Left forelimb (tissue), 1 donor: ENCODE data around the gene CIITA.
"Not testable (repeated sequence)": the region's sequence is repeated elsewhere in the genome, so short reads cannot be mapped to it uniquely, and the experiment has no call there.

ENCODE experiments used
- DNase-seq: peaks from one replicate; pipeline ENCODE4 v3.0.0-alpha.2; 2018; ENCODE audit warnings: low spot score

Gene CIITA

DNA sequence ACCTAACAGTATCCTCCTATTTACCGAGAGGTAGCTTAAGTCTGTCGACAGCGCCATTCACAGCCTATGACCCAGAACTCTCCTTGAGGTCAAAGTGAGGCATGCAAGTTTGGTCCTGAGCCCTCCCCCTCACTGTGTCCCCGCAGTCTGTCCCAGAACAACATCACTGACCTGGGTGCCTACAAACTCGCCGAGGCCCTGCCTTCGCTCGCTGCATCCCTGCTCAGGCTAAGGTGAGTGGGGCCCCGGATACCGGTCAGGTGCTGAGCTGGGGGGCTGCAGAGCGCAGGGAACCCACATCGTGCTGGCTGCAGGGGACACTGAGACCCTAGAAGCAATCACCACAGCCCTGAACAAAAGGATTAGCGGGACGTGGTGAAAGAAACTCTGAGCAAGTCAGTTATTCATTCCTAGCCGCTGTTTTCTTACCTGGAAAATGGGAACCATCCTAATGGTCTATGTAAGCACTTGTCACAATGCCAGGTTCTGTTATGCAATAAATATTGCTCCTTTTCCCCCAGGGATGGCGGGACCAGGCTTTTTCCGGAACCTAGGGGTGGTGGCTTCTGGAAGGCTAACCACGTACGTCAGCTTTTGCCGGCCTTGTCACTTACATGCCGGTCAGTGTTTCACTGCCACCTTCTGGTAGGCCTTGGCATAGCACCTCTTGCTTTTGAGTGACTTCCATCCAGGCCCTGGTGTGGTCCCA lies 41.4 kb downstream of the CIITA start:
- peak; percentile 91 for DNase-seq

DNA sequence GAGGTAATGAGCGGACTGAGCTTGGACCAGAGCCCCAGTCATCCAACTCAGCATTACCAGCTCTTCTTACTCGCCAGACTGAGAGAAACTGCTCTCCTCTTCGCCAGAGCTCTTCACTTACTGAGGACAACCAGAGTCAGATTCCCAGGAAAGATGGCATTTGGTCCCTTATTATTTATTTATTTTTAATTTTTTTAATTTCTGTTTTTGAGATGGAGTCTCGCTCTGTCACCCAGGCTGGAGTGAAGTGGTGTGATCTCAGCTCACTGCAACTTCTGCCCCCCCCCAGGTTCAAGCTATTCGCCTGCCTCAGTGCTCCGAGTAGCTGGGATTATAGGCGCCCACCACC lies 42.0 kb downstream of the CIITA start:
- DNase-seq, result no peak

DNA sequence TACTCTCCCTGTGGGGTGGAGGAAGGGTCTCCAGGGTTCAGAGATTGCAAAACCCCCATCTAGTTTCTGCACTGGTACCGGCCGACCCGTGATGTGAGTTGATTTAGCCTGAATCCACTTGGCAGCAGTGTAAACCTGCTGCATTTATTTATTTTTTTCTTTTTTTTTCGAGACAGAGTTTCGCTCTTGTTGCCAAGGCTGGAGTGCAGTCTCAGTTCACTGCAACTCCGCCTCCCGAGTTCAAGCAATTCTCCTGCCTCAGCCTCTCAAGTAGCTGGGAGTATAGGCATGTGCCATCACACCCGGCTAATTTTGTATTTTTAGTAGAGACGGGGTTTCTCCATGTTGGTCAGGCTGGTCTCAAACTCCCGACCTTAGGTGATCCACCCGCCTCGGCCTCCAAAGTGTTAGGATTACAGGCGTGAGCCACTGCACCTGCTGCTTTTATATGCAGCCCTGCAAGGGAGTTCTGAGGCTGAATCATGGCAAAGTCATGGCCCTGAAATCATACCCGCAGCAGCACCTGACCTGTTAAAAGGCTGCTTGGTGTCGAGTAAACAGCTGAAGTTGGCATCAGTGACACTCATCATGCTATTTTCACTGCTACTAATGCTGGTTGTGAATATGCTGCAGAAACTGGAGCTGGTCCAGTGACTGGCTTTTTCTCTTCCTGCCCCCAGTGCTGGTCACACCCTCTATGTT lies 43.9 kb downstream of the CIITA start:
- DNase-seq, result no peak

DNA sequence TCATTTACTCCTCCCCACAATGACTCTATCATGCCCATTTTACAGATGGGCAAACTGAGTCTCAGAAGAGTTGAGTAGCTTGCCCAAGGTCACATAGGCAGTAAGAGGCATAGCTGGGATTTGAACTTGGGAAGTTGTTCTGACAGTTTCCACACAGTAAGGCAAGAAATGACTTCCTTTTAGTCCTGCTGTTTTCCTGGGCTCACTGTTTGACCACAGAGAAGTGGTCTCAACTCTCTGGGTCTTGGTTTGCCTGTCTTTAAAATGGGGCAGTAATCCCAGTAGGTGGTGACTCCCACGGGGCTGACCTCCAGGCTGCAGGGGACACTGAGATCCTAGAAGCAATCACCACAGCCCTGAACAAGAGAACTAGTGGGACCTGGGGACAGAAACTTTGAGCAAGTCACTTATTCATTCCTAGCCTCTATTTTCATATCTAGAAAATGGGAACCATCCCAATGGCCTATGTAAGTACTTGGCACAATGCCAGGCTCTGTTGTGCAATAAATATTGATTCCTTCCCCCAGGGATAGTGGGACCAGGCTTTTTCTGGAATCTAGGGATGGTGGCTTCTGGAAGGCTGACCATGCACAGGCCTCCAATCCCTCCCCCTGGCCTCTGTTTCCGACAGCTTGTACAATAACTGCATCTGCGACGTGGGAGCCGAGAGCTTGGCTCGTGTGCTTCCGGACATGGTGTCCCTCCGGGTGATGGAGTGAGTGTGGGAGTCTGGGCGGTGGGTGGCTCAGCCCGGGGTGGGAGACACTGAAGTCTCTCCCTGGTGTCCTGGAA lies 44.7 kb downstream of the CIITA start:
- no peak for DNase-seq

DNA sequence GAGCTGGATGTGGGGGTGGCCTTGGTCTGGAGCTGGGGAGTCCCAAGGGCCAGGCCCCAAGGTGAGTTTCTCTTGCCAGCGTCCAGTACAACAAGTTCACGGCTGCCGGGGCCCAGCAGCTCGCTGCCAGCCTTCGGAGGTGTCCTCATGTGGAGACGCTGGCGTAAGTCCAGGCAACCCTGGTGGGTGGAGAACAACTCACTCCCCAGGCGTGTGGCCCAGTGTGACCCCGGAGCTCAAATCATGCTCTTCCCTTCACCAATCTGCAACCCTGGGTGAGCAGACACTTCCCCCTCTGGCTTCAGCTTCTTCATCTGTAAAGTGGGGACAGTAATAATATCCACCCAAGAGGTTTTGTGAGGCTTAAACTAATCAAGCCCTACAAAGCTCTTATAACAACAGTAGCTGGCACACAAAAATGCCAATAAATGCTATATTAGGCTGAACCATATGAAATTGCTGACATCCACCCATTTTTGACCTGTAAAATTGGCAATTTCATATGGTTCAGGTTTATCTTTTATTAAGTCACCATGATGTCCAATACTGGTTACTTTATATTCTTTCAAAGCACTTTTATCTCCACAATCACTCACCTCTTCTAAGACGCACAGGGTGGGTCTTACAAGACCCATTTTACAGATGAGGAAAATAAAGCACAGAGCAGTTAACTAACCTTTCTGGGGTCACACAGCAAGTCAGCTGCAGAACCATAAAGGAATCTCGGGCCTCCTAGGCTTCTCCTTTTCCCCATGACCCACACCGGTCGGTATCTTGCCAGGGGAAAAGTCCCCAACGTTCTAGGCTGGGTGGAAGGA lies 45.5 kb downstream of the CIITA start:
- no peak for DNase-seq

DNA sequence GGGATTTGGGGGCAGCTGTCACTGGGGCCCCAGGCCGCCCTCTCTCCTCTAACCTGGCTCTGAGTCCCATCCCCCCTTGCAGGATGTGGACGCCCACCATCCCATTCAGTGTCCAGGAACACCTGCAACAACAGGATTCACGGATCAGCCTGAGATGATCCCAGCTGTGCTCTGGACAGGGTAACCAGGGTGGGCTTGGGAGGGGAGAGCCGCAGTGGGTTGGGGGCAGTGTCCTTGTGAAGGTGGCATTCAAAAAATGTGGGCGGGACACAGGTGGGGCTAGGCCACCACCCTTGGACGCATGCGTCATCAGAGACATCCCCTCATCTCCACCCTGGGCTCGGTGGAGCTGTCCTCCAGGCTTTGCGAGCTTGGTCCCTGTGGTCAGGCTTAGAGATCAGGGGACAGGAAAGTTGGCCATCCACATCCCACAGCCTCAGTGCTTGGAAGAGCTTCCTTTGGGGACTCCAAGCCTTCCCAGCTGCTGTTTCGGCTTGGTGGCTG lies 46.2 kb downstream of the CIITA start:
- no peak for DNase-seq

DNA sequence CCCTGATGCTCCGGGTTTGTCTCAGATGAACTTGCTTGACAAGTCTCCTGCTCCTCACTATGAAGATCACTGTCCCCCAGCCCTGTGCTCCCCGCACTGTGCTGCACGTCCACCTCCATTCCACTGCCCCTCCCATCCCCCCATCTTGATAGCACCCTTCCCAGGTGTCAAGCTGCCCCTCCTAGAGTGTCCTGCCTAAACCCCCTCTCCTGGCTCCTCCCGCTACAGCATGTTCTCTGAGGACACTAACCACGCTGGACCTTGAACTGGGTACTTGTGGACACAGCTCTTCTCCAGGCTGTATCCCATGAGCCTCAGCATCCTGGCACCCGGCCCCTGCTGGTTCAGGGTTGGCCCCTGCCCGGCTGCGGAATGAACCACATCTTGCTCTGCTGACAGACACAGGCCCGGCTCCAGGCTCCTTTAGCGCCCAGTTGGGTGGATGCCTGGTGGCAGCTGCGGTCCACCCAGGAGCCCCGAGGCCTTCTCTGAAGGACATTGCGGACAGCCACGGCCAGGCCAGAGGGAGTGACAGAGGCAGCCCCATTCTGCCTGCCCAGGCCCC lies 46.7 kb downstream of the CIITA start:
- no peak for DNase-seq

DNA sequence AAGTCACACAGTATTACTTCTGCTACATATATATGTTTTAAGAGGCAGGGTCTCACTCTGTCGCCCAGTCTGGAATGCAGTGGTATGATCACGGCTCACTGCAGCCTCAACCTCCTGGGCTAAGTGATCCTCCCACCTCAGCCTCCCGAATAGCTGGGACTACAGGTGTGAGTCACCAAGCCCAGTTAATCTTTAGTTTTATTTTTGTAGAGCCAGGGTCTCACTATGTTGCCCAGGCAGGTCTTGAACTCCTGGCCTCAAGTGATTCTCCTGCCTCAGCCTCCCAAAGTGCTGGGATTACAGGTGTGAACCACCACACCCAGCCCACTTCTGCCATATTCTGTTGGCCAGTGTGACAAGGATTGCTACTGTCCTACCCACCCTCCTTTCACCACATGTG lies 48.3 kb downstream of the CIITA start:
- not testable (repeated sequence) for DNase-seq

DNA sequence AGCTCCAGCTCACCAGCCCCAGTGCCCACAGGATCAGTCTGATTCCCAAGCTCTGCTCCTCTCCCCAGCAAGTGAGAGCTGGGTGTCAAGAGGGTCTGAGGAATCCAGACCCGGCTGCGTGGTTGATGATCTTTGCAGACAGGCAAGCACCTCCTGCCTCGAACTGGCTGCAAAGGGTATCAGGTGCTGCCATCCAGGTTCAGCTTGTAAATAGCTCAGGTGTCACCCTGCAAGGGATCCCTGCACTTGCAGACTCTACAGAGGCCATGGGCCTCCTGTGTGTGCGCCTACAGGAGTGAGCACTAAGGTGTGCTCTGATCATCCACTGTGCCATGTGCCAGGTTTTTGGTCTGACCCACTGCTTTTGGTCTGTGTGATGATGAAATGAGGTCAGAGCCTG lies 49.1 kb downstream of the CIITA start:
- DNase-seq, result no peak

DNA sequence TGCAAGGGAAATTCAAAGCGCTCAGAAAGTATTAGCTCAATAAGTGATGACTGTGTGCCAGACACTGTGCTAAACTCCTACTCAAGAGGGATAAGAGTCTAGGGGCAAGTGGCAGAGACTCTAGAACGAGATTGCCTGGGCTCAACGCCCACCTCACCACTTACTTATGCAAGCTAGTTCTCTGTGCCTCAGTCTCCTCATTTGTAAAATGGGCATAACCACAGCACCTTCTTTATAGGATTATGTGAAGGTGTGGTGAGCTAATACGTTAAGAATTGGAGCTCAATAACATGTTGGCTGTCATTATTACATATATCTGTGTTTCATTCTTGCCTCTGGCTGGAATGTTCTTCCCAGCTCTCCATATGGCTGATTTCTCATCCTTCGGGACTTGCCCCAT lies 49.9 kb downstream of the CIITA start:
- no peak for DNase-seq

DNA sequence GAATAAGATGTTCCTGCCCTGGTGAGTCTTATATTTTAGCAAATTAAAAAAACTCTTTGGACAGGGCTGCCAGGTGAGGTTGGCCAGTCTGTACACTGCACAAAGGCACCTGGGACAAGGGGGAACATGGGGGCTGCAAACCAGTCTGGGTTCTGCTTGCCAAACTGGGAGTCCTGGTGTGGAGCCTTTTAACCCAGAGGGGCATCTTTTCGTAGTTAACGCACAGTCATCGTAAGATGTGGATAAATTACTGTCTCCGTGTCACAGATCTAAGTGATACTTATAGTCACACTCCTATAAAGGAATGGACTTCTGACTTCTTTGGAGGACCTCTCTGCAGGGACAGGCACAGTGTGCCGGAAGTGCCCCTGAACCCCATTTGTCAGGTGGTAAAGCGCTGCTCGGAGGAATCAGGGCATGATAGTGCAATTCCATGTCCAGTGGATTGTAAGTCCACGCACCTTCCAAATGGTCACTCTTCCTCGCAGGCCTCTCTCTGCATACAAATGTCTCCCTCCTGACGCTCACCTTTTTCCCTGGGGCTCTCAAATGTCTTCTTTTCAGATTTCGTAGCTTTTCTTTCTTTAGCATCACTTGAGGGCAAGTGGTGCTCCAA lies 50.6 kb downstream of the CIITA start:
- no peak for DNase-seq

DNA sequence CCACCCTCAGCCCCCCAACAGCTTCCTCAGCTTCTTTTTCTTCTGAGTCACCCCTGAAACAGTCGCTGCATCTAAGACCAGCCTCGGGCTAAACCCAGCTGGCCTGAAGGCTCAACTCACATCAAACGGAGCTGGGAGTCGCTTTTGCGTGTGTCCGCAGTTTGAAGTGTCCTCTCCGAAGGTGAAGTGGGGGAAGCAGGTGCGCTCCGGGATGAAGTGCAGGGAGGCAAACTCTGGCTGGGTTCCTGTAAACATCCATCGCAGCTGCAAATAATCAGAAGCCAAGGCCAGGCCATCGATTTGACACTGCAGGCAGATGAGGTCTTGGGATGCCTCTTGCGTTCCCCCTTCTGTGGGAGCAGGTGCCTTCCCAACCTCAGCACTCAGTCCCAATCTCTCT lies 52.1 kb downstream of the CIITA start:
- not testable (repeated sequence) for DNase-seq

DNA sequence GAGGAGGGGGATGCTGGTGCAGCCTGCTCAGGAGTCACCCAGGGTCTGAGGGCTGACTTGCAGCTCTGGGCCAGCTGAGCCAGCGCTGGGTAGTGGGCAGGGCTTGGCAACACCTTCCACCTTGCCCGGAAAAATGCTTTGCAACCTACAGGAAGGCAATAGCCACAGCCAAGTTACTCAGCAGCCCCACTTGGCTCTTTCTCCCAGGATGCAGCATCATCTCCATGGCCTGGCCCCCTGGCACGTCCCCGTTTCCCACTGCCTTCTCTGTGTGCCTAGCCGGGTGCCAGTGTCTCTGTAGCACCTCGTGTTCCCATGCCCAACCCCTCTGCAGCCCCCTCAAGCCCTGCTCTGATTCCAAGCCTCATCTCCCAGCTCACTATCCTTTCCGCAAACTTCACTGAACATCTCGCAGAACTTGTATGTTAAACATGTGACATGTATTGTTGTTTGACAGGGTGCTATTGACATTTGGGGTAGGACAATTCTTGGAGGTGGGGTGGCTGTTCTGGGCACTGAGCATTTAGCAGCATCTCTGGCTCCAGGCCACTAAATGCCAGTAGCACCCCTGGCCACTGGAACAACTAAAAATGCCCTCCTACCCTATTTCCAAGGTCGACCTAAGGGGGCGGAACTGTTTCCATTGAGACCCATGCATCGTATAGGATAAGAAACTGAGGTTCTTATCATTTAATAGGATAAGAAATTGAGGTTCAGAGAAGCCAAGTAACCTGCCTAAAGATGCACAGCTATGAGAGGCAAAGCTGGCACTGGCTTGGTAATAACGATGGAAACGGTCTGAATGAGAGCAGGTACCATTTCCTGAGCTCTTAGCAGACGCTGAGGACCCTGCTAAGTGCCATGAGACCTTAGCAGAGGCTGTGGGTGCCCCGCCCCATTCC lies 53.1 kb downstream of the CIITA start:
- no peak for DNase-seq

DNA sequence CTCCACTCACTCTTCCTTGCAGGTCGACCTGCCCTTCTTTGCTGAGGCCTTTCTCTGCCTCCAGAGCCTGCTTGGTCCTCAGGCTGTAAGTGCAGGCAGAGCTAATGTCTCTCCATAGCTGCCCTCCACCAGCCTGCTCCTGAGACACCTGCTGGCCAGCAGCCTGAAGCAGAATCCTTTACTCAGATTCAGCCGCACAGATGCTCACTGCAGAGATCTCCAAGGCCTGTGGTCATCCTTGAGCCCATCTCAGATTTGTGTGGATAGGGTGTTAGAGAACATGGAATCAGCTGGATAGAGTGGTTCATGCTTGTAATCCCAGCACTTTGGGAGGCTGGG lies 53.7 kb downstream of the CIITA start:
- DNase-seq, result no peak

DNA sequence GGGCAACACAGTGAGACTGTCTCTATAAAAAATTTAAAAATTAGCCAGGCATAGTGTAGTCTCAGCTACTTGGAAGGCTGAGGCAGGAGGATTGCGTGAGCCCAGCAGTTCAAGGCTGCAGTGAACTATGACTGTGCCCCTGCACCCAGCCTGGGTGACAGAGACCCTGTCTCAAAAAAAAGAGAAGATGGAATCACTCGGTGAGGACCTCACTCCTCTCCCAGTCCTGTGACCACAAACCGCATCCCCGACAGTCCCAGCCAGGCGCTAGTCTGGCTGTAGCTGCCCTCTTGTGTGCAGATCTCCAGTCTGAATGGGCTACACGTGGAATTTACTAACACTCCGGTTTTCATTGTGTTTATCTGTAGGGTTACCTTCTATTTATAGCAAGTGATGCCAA lies 54.1 kb downstream of the CIITA start:
- no peak for DNase-seq

DNA sequence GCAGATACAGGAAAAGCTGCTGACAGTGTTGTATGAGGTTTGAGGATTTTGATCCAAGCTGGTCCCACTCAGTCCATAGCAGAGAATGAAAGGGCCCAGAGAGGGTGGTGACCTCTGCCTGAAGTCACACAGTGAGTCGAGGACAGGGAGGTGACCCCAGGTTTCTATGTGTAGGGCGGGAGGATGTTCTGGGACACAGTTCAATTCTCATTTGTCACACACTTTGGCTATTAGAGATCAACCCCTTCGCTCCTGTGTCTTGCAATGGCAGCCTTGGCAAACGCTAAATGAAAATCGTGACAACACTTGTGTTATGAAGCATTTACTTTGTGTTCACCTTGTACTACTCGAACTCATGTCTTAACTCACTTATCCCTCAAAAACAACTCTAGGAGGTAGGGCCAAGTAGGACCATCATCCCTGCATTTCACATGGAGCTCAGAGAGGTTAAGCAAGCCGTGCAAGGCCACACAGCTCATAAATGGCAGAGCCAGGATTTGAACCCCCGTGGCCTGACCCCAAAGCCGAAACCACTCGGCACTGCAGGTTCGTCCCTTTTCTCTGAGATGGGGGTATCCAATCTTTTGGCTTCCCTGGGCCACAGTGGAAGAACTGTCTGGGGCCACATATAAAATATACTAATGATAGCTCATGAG lies 55.1 kb downstream of the CIITA start:
- no peak for DNase-seq

DNA sequence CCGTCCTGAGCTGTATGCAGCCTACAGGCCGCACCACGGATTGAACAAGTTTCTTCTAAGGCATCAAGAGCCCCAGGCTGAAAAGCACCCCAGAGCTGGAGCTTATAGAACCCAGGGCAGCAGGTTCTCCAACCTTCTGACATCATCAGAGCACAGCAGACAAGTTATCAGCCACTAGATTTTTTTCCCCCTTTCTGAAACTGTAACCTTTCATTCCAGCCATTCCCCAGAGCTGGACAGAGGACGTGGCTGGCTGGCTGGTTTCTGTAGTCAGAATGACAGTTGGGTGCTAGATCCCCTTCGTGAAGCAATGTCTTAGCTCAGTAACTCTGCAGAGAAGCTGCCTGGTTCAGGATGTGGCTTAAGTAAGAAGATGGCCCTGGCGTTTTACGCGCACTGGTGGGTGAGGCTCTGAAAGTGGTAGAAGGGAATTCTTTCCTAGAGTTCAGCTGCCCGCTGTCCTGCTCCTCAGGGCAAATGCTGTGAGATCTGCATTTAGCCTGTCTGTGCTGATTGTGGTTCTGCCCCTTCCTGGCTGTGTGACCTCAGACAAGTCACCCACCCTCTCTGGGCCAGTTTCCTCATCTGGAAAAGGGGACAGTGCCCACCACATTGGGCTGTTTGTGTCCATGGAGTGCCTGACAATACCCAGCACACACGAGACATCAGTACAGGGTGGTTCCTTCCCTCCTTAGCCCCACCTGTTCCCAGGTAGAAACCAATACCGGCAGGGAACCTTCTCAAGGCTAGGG lies 56.1 kb downstream of the CIITA start:
- DNase-seq, result no peak

DNA sequence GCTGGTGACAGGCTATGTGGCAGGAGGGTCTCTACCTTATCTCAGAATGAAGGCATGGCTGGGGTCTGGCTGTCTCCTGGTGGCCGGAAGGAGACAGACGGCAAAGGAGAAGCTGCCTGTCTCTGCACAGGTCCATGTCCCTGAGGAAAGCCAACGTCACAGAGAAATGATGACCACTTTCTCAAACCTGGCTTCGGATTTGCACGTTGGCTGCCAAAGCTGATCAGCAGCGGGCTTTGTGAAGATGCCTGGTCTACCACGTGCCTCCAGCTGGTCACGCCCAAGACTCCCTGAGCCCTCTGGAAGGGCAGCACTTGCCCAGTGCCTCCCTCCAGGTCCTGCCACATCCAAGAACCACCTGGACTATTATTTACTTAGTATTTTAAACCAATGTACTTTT lies 56.9 kb downstream of the CIITA start:
- no peak for DNase-seq
